ENCODE measurements around the gene LUM. TPM values are rescaled to one million over a fixed set of nuclear protein-coding genes. Genes with fewer than 3 reads are reported as not detected.

The LUM gene
- polyA plus RNA-seq, 2 of the 4 experiments (the other 2 are of a cell fraction), result 1.2 to 1.9 TPM

- POLR2A ChIA-PET, result no interaction called here
- TF ChIP-seq GATA3 (IDR thresholded peaks at IDR 0.05; ENCODE audit: borderline replicate concordance) (no peak), MAFK (IDR thresholded peaks at IDR 0.05; ENCODE audit: partially characterized antibody) (no peak), MAZ (IDR thresholded peaks at IDR 0.05; ENCODE audit: borderline replicate concordance, low read depth, low read length) (no peak), HDAC2 (IDR thresholded peaks at IDR 0.05) (no peak), KDM5A (IDR thresholded peaks at IDR 0.05) (no peak), USF2 (IDR thresholded peaks at IDR 0.05) (no peak), BHLHE40 (IDR thresholded peaks at IDR 0.05; ENCODE audit: low read depth, low read length) (no peak), NPAS2 (CRISPR knock-in tag; IDR thresholded peaks at IDR 0.05; ENCODE audit: borderline replicate concordance) (no peak), ZC3H11A (IDR thresholded peaks at IDR 0.05) (no peak), CHD2 (IDR thresholded peaks at IDR 0.05; ENCODE audit: low read length, partially characterized antibody) (no peak), CBX2 (IDR thresholded peaks at IDR 0.05; ENCODE audit: borderline replicate concordance, low read depth) (no peak), ESRRA (IDR thresholded peaks at IDR 0.05; ENCODE audit: borderline replicate concordance, low read length) (no peak), ZNF302 (CRISPR knock-in tag; IDR thresholded peaks at IDR 0.05) (no peak), CBX8 (IDR thresholded peaks at IDR 0.05) (no peak), EP300 (IDR thresholded peaks at IDR 0.05) (no peak)
- ATAC-seq, result no peak
- DNase-seq (ENCODE audit: low read depth in 1 of 2, low spot score in 1 of 2), result no peak
- Histone ChIP-seq H3K4me3 (no peak overlapping the region), H3K9me3 (no peaks in the 10 kb centered on the region), H3K4me1 (no peaks in the 10 kb centered on the region), H3K27ac (no peak overlapping the region), H3K4me2 (no peak overlapping the region)
- no peak for FAIRE-seq
- CTCF ChIA-PET, result no interaction called here
These were observed 37.9 kb downstream of the LUM start for GRCh38 chr12:91073426-91073825.

GRCh38 chr12:91072931-91073330 lies 38.4 kb downstream of the LUM start:
- WGBS (ENCODE audit: missing lambda C conversion rate), result 80% methylated on average over 2 of the region's 2 CpGs
- H3K4me2 ChIP-seq, result no peak overlapping the region
- POLR2A ChIA-PET, result no interaction called here
- DNase-seq (ENCODE audit: low read depth in 1 of 2, low spot score in 1 of 2) (no peak), FAIRE-seq (no peak), ATAC-seq (no peak)
- no peaks in the 10 kb centered on the region for H3K9me3 ChIP-seq
- CTCF ChIA-PET, result no interaction called here
- no peak overlapping the region for H3K4me3 ChIP-seq
- no peak overlapping the region for H3K27ac ChIP-seq
- TF ChIP-seq HMGXB4 (CRISPR knock-in tag; IDR thresholded peaks at IDR 0.05; ENCODE audit: borderline replicate concordance) (no peak), FOSL2 (IDR thresholded peaks at IDR 0.05) (no peak), FOSL2 (CRISPR knock-in tag; IDR thresholded peaks at IDR 0.05) (no peak), MYC (IDR thresholded peaks at IDR 0.05; ENCODE audit: borderline replicate concordance, low read length) (no peak)
- no peaks in the 10 kb centered on the region for H3K4me1 ChIP-seq

- no peaks in the 10 kb centered on the region for H3K9me3 ChIP-seq
- no peak overlapping the region for H3K4me3 ChIP-seq
- ChIA-PET CTCF (interaction anchor here (1.0 kb wide), 1 partner anchor 21 kb away, joined by 3 read pairs; no protein-coding TSS in a partner anchor), POLR2A (no interaction called here)
- ATAC-seq (no peak), DNase-seq (ENCODE audit: low read depth in 1 of 2, low spot score in 1 of 2) (no peak), FAIRE-seq (no peak)
- TF ChIP-seq ELK1 (IDR thresholded peaks at IDR 0.05; ENCODE audit: low read depth, low read length) (no peak), CBX2 (IDR thresholded peaks at IDR 0.05; ENCODE audit: borderline replicate concordance, low read depth) (no peak), HMGXB4 (CRISPR knock-in tag; IDR thresholded peaks at IDR 0.05; ENCODE audit: borderline replicate concordance) (no peak), EP300 (IDR thresholded peaks at IDR 0.05) (no peak), TFCP2L1 (CRISPR knock-in tag; IDR thresholded peaks at IDR 0.05) (no peak), POLR2A (IDR thresholded peaks at IDR 0.05; ENCODE audit: low read length) (no peak), JUNB (IDR thresholded peaks at IDR 0.05) (no peak)
- no peak overlapping the region for H3K4me2 ChIP-seq
- no peak overlapping the region for H3K27ac ChIP-seq
- no peaks in the 10 kb centered on the region for H3K4me1 ChIP-seq
These were observed 40.4 kb downstream of the LUM start for GRCh38 chr12:91070936-91071335.
